PC-9 (cell line): ENCODE measurements around the gene NAA50.

Experiments
- EZH2 ChIP-seq: fragments of 200-600 bp; sonication (generic); IDR thresholded peaks from 2 replicates; pipeline ENCODE4 v1.8.0; 2017; ENCODE audit warnings: antibody characterized with exemption, low read depth
- TF ChIP-seq, protein P1 (sequence below): fragments of 200-600 bp; sonication (generic); conservative IDR thresholded peaks from 2 replicates; pipeline ENCODE4 v1.6.1; 2017; ENCODE audit warnings: mixed run types, antibody characterized with exemption, mild to moderate bottlenecking, moderate library complexity

DNA sequence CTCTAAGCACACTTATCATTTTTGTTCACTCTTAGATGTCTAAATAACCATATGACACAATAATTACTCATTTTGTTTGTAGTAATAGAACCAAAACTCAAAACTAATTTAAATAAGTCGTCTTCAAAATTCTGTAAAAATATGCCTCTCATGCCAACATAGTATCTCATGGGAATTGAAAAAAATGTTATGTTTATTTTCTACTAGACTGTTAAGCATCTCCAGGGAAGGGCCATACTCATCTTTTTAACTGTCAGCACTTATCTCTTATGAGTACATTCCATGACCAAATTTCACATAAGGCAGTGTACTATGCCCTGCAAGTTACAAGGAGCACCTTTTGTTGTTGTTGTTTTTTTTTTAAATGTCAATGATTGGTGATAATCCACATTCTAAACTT, 31.3 kb downstream of the NAA50 start:
- TF ChIP-seq, protein P1, sequence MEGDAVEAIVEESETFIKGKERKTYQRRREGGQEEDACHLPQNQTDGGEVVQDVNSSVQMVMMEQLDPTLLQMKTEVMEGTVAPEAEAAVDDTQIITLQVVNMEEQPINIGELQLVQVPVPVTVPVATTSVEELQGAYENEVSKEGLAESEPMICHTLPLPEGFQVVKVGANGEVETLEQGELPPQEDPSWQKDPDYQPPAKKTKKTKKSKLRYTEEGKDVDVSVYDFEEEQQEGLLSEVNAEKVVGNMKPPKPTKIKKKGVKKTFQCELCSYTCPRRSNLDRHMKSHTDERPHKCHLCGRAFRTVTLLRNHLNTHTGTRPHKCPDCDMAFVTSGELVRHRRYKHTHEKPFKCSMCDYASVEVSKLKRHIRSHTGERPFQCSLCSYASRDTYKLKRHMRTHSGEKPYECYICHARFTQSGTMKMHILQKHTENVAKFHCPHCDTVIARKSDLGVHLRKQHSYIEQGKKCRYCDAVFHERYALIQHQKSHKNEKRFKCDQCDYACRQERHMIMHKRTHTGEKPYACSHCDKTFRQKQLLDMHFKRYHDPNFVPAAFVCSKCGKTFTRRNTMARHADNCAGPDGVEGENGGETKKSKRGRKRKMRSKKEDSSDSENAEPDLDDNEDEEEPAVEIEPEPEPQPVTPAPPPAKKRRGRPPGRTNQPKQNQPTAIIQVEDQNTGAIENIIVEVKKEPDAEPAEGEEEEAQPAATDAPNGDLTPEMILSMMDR: no peak
- TF ChIP-seq EZH2: no peak
